SU-DHL-6 (cell line): Measurements from ENCODE around the gene CXCL5.

Experiments
- H2AFZ ChIP-seq: fragments of 200-600 bp; sonication (generic); 2 replicates; pipeline ENCODE4 v1.6.1; 2014; ENCODE audit warnings: low read depth, mild to moderate bottlenecking, moderate library complexity, mixed read lengths, antibody characterized with exemption, low read length; ENCODE audit not compliant: severe bottlenecking
- H3F3A ChIP-seq: fragments of 200-600 bp; shearing (Covaris generic); 2 replicates; pipeline ENCODE4 v1.6.0; 2016; ENCODE audit warnings: antibody characterized with exemption, mild to moderate bottlenecking; ENCODE audit not compliant: insufficient read depth
- H3K27ac ChIP-seq: fragments of 200-600 bp; sonication (generic); 2 replicates; pipeline ENCODE4 v1.5.1; 2016; ENCODE audit warnings: low read depth, mild to moderate bottlenecking, low read length, moderate library complexity, mixed read lengths
- H3K27me3 ChIP-seq: fragments of 200-600 bp; sonication (generic), shearing (Covaris generic); 2 replicates; pipeline ENCODE4 v1.6.0; 2014; ENCODE audit warnings: mild to moderate bottlenecking, low read length
- H3K36me3 ChIP-seq: fragments of 200-600 bp; sonication (generic); 2 replicates; pipeline ENCODE4 v1.6.1; 2014; ENCODE audit warnings: mild to moderate bottlenecking, low read length, mixed read lengths
- H3K4me2 ChIP-seq: fragments of 300-600, 200-600 bp; shearing (Covaris generic), sonication (generic); 2 replicates; pipeline ENCODE4 v1.6.0; 2014; ENCODE audit warnings: low read length, low read depth, mild to moderate bottlenecking; ENCODE audit not compliant: poor library complexity, severe bottlenecking
- H3K4me3 ChIP-seq: fragments of 200-600 bp; sonication (generic); 2 replicates; pipeline ENCODE4 v1.5.1; 2014; ENCODE audit warnings: antibody characterized with exemption, low read length, mild to moderate bottlenecking, mixed read lengths; ENCODE audit not compliant: insufficient read depth, poor library complexity, severe bottlenecking
- H3K79me2 ChIP-seq: fragments of 200-600 bp; sonication (generic); 2 replicates; pipeline ENCODE4 v1.6.1; 2014; ENCODE audit warnings: mild to moderate bottlenecking, low read length, moderate library complexity; ENCODE audit not compliant: insufficient read depth
- H3K9ac ChIP-seq: fragments of 200-600 bp; sonication (generic); 2 replicates; pipeline ENCODE4 v1.7.0; 2014; ENCODE audit warnings: mild to moderate bottlenecking, low read length
- H3K9me2 ChIP-seq: fragments of 200-600 bp; sonication (generic); replicated peaks from 2 replicates; pipeline ENCODE4 v1.6.1; 2014; ENCODE audit warnings: low read length; ENCODE audit not compliant: insufficient read depth
- H3K9me3 ChIP-seq: fragments of 200-600 bp; sonication (generic); 2 replicates; pipeline ENCODE4 v1.6.1; 2014; ENCODE audit warnings: low read length, mixed read lengths; ENCODE audit not compliant: insufficient read depth
- H4K20me1 ChIP-seq: fragments of 200-600 bp; sonication (generic); 2 replicates; pipeline ENCODE4 v1.6.1; 2014; ENCODE audit warnings: low read depth, mild to moderate bottlenecking, antibody characterized with exemption, low read length, moderate library complexity, mixed read lengths
- EZH2phosphoT487 ChIP-seq: fragments of 200-600 bp; sonication (generic), shearing (Covaris generic); conservative IDR thresholded peaks from 2 replicates; pipeline ENCODE4 v1.6.1; 2018; ENCODE audit warnings: mild to moderate bottlenecking, antibody characterized with exemption, low read length, moderate library complexity, mixed read lengths
- TF ChIP-seq, protein P1 (sequence below): fragments of 200-600 bp; sonication (generic); IDR thresholded peaks from one replicate; pipeline ENCODE4 v1.5.1; 2017; ENCODE audit warnings: antibody characterized with exemption, mild to moderate bottlenecking, low read length, moderate library complexity; ENCODE audit not compliant: insufficient read depth, poor library complexity, severe bottlenecking

Gene CXCL5

GRCh38 chr4:74018116-74018515 is 19.6 kb upstream of the CXCL5 start:
- Histone ChIP-seq H3K27me3 (no peaks in the 10 kb centered on the region), H3K9ac (no peak overlapping the region), H3K9me2 (no peaks in the 10 kb centered on the region), H2AFZ (no peak overlapping the region), H3K4me3 (no peak overlapping the region), H3K9me3 (no peaks in the 10 kb centered on the region), H3K27ac (no peak overlapping the region), H3K4me2 (no peak overlapping the region), H3K36me3 (no peaks in the 10 kb centered on the region), H3F3A (no peaks in the 10 kb centered on the region), H4K20me1 (no peaks in the 10 kb centered on the region), H3K79me2 (no peaks in the 10 kb centered on the region)
- TF ChIP-seq EZH2phosphoT487 = no peak
- TF ChIP-seq, protein P1, sequence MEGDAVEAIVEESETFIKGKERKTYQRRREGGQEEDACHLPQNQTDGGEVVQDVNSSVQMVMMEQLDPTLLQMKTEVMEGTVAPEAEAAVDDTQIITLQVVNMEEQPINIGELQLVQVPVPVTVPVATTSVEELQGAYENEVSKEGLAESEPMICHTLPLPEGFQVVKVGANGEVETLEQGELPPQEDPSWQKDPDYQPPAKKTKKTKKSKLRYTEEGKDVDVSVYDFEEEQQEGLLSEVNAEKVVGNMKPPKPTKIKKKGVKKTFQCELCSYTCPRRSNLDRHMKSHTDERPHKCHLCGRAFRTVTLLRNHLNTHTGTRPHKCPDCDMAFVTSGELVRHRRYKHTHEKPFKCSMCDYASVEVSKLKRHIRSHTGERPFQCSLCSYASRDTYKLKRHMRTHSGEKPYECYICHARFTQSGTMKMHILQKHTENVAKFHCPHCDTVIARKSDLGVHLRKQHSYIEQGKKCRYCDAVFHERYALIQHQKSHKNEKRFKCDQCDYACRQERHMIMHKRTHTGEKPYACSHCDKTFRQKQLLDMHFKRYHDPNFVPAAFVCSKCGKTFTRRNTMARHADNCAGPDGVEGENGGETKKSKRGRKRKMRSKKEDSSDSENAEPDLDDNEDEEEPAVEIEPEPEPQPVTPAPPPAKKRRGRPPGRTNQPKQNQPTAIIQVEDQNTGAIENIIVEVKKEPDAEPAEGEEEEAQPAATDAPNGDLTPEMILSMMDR = no peak

DNA sequence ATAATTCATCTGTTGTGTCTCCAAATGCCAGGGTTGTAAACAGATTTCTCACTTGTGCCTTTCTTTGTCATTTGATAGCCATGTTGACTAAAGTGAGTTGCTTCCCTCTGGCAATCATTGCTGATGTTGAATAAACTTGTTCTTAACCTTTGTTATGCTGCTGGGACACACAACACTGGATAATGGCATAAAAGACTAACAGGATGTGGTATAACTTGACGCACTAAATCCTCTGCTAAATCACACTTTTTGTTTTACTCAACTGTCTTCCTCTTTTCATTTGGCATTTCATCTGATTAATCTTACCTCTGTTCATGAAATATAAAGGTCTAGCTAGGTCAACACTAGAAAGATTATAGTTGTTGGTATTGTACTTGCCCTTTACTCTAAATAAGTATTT is 17.6 kb upstream of the CXCL5 start:
- Histone ChIP-seq H3K36me3 (no peaks in the 10 kb centered on the region), H3K79me2 (no peaks in the 10 kb centered on the region), H2AFZ (no peak overlapping the region), H3K4me2 (no peak overlapping the region), H3K9me2 (no peaks in the 10 kb centered on the region), H3K9ac (no peak overlapping the region), H4K20me1 (no peaks in the 10 kb centered on the region), H3K27ac (no peak overlapping the region), H3F3A (no peaks in the 10 kb centered on the region), H3K9me3 (no peaks in the 10 kb centered on the region), H3K4me3 (no peak overlapping the region), H3K27me3 (no peaks in the 10 kb centered on the region)
- TF ChIP-seq, protein P1 = no peak
- no peak for TF ChIP-seq EZH2phosphoT487

DNA sequence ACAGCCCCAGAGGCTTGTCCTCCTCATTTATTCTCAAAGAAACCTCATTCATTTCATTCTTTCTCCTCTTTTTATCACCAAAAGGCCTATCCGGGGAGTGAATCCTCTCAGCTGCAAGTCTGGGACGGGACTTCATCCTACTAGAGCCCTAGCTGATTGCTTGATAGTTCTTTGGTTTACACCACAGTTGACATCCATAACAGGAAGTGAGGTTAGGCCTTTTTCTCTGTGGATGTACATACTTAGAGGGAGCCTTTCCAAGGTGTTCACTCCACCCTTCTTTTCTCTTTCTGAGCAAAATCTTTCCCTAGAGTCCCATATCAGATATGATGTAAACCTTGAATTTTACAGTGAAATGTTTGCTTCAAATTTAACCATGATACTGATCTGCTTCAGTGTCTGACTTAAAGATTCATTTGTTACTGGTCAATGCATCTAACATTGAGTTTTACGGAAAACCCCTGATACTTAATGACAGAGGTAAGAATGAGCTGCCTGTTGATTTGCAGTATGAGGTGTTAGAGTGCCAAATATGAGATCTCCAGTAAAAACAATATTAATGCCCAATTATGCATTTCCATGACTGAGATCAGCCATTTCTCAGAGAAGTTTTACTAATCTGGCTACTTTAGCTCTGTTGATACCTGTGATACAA is 16.8 kb upstream of the CXCL5 start:
- TF ChIP-seq, protein P1 = no peak
- TF ChIP-seq EZH2phosphoT487 = no peak
- Histone ChIP-seq H3K9ac (no peak overlapping the region), H2AFZ (no peak overlapping the region), H4K20me1 (no peaks in the 10 kb centered on the region), H3K4me2 (no peak overlapping the region), H3K9me2 (no peaks in the 10 kb centered on the region), H3F3A (no peaks in the 10 kb centered on the region), H3K27me3 (no peaks in the 10 kb centered on the region), H3K9me3 (no peaks in the 10 kb centered on the region), H3K79me2 (no peaks in the 10 kb centered on the region), H3K27ac (no peak overlapping the region), H3K4me3 (no peak overlapping the region), H3K36me3 (no peaks in the 10 kb centered on the region)
